ENCODE measurements around the gene SLC2A9.

GRCh38 chr4:9984621-9985020 lies 36.7 kb downstream of the SLC2A9 start:
- TF ChIP-seq EZH2phosphoT487 (IDR thresholded peaks at IDR 0.05; ENCODE audit: borderline replicate concordance) (no peak), CTCF (conservative IDR thresholded peaks at IDR 0.05; ENCODE audit: low read length) (no peak)

Measured in Loucy (cell line).